Vagina (tissue), 2 donors: ENCODE data around the gene HABP2. TPM values are rescaled to one million over a fixed set of nuclear protein-coding genes. Genes with fewer than 3 reads are reported as not detected.
A peak's percentile ranks its signal among the peaks of the same experiment; 100 is the strongest.

ENCODE experiments used
- DNase-seq, 2 donors: peaks; one replicate each; pipeline ENCODE4 v3.0.0-alpha.2; 2017; ENCODE audit errors: extremely low spot score in 2 of 2
- H3K27ac ChIP-seq: fragments of 200-600 bp; sonication (generic); one replicate; pipeline ENCODE4 v1.5.1; 2019
- H3K27me3 ChIP-seq: fragments of 200-600 bp; sonication (generic); one replicate; pipeline ENCODE4 v1.5.1; 2019
- H3K36me3 ChIP-seq, 2 donors: fragments of 200-600 bp; sonication (generic); one replicate each; pipeline ENCODE4 v1.5.1; 2017 to 2019
- H3K4me1 ChIP-seq: fragments of 200-600 bp; sonication (generic); one replicate; pipeline ENCODE4 v1.5.1; 2019
- H3K4me3 ChIP-seq, 2 donors: fragments of 200-600 bp; sonication (generic); 1 replicate in 1 of 2; 2 replicates in 1 of 2; pipeline ENCODE4 v1.5.1; 2016 to 2019
- H3K9me3 ChIP-seq: fragments of 200-600 bp; sonication (generic); one replicate; pipeline ENCODE4 v1.5.1; 2019
- CTCF ChIP-seq, 3 experiments: fragments of 450-650 bp in 2 of 3; fragments of 200-600 bp in 1 of 3; sonication (generic) in 1 of 3; IDR thresholded peaks; one replicate each; pipeline ENCODE4 v1.5.1; 2017 to 2019; ENCODE audit warnings: antibody characterized with exemption in 3 of 3, mild to moderate bottlenecking in 2 of 3, moderate library complexity in 2 of 3
- POLR2A ChIP-seq, 2 donors: fragments of 450-650 bp; IDR thresholded peaks; one replicate each; pipeline ENCODE4 v1.6.1; 2017; ENCODE audit warnings: antibody characterized with exemption in 2 of 2, mild to moderate bottlenecking in 2 of 2, moderate library complexity in 2 of 2
- POLR2AphosphoS5 ChIP-seq, 2 donors: sonication (generic); formaldehyde crosslinking; IDR thresholded peaks; one replicate each; pipeline ENCODE4 v1.9.0; 2017; ENCODE audit warnings: antibody characterized with exemption in 2 of 2, mild to moderate bottlenecking in 2 of 2, low read depth in 1 of 2; ENCODE audit not compliant: insufficient read depth in 1 of 2
- intact Hi-C: fragments of 100-400 bp; cut with DNase I; formaldehyde crosslinking; loops from one replicate; pipeline ENCODE4 v1.15.1; 2023
- total RNA-seq: library from RNA; depleted of rRNA; stranded (reverse); fragments of >200 nt; gene quantifications from one replicate; pipeline ENCODE4 v1.2.3, GENCODE V29; 2016

HABP2 gene
- total RNA-seq, 1 donor from 2014 or later: not detected

- Histone ChIP-seq H3K27me3 (no peaks in the 10 kb centered on the region), H3K4me1 (no peaks in the 10 kb centered on the region), H3K27ac (no peak overlapping the region), H3K36me3 (no peaks in the 10 kb centered on the region), H3K9me3 (peaks cover 4% of the 10 kb centered on the region), H3K4me3 (no peak overlapping the region)
- no peak for DNase-seq
- intact Hi-C loops: no loop called here
- no peak for TF ChIP-seq CTCF (IDR thresholded peaks at IDR 0.05)
- TF ChIP-seq POLR2AphosphoS5 (IDR thresholded peaks at IDR 0.05; ENCODE audit: insufficient read depth in 1 of 2, low read depth in 1 of 2): no peak
- no peak for TF ChIP-seq POLR2A (IDR thresholded peaks at IDR 0.05)
These were observed 37.7 kb upstream of the HABP2 start for GRCh38 chr10:113515161-113515560.

- Histone ChIP-seq H3K27ac (no peak overlapping the region), H3K36me3 (no peaks in the 10 kb centered on the region), H3K27me3 (no peaks in the 10 kb centered on the region), H3K9me3 (peaks cover 4% of the 10 kb centered on the region), H3K4me3 (no peak overlapping the region), H3K4me1 (no peaks in the 10 kb centered on the region)
- TF ChIP-seq CTCF (IDR thresholded peaks at IDR 0.05) (no peak), POLR2A (IDR thresholded peaks at IDR 0.05) (no peak), POLR2AphosphoS5 (IDR thresholded peaks at IDR 0.05; ENCODE audit: insufficient read depth in 1 of 2, low read depth in 1 of 2) (no peak)
- intact Hi-C loops: no loop called here
- no peak for DNase-seq
These were observed 37.3 kb upstream of the HABP2 start for GRCh38 chr10:113515601-113516000.

- H3K27me3 ChIP-seq: no peaks in the 10 kb centered on the region
- H3K9me3 ChIP-seq: peaks cover 4% of the 10 kb centered on the region
- TF ChIP-seq POLR2AphosphoS5 (IDR thresholded peaks at IDR 0.05; ENCODE audit: insufficient read depth in 1 of 2, low read depth in 1 of 2) (no peak), POLR2A (IDR thresholded peaks at IDR 0.05) (no peak), CTCF (IDR thresholded peaks at IDR 0.05) (no peak)
- DNase-seq: no peak
- intact Hi-C loops: no loop called here
- no peak overlapping the region for H3K27ac ChIP-seq
- H3K36me3 ChIP-seq: no peaks in the 10 kb centered on the region
- no peaks in the 10 kb centered on the region for H3K4me1 ChIP-seq
- H3K4me3 ChIP-seq: no peak overlapping the region
These were observed 36.8 kb upstream of the HABP2 start for GRCh38 chr10:113516061-113516460.

DNA sequence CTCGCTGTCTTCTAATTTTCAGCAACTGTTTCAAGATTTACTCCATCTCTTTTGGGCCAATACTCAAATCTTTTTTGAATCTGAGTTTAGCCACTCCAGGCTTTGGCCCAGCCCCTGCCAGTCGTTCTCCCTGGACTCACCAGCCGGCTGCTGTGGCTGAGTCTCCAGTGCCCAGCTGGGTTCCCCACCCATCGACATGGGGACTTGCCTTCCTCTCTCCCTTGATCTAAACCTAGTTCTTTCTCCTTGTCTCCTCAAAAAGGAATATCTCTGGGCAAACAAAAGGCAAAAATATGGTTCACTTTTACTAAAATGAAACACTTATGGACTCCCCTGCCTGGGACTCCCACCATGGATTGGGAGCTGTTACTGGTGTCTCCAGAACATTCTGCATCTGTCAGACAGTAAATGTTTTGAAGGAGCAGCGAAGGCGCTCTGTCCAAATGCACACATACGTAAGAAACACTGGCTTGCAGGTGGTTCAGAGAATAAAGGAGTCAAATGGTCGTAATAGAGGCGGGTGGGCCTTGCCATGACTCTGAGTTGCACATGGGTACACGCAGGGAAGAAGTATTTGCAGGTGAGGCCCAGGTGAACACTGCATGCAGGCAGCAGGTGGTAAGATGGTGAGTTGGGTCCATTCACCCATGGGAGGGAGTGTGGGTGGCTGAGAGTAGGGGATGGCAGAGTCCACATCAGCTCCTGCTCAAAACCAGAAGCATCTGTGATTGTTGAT, 35.5 kb upstream of the HABP2 start:
- no peaks in the 10 kb centered on the region for H3K9me3 ChIP-seq
- intact Hi-C loops: no loop called here
- H3K27me3 ChIP-seq: no peaks in the 10 kb centered on the region
- peak; percentile 71 to 74 for DNase-seq
- TF ChIP-seq POLR2AphosphoS5 (IDR thresholded peaks at IDR 0.05; ENCODE audit: insufficient read depth in 1 of 2, low read depth in 1 of 2) (no peak), CTCF (IDR thresholded peaks at IDR 0.05) (no peak), POLR2A (IDR thresholded peaks at IDR 0.05) (no peak)
- no peaks in the 10 kb centered on the region for H3K36me3 ChIP-seq
- H3K4me1 ChIP-seq: no peaks in the 10 kb centered on the region
- H3K4me3 ChIP-seq: no peak overlapping the region
- H3K27ac ChIP-seq: no peak overlapping the region

GRCh38 chr10:113517901-113518260, 35.0 kb upstream of the HABP2 start:
- TF ChIP-seq CTCF (IDR thresholded peaks at IDR 0.05) (no peak), POLR2A (IDR thresholded peaks at IDR 0.05) (no peak), POLR2AphosphoS5 (IDR thresholded peaks at IDR 0.05; ENCODE audit: insufficient read depth in 1 of 2, low read depth in 1 of 2) (no peak)
- Histone ChIP-seq H3K27ac (no peak overlapping the region), H3K4me3 (no peak overlapping the region), H3K4me1 (no peaks in the 10 kb centered on the region), H3K36me3 (no peaks in the 10 kb centered on the region), H3K9me3 (no peaks in the 10 kb centered on the region), H3K27me3 (no peaks in the 10 kb centered on the region)
- intact Hi-C loops: no loop called here
- no peak for DNase-seq
